8988T (cell line): ENCODE data around the gene SLC13A3.
"Not testable (repeated sequence)": the region's sequence is repeated elsewhere in the genome, so short reads cannot be mapped to it uniquely, and the experiment has no call there.

Experiments used
- DNase-seq: peaks from one replicate; pipeline ENCODE4 v3.0.0; 2011

SLC13A3 gene

GRCh38 chr20:46681032-46681854 lies 30.0 kb upstream of the SLC13A3 start:
- DNase-seq: peak; percentile 51

- no peak for DNase-seq
Observed at GRCh38 chr20:46680684-46681031, 29.4 kb upstream of the SLC13A3 start.

GRCh38 chr20:46678516-46678915 lies 27.3 kb upstream of the SLC13A3 start:
- DNase-seq: no peak

GRCh38 chr20:46677608-46678007 lies 26.3 kb upstream of the SLC13A3 start:
- no peak for DNase-seq

- not testable (repeated sequence) for DNase-seq
Observed at GRCh38 chr20:46676649-46677316, 25.5 kb upstream of the SLC13A3 start.

- DNase-seq: no peak
Observed at GRCh38 chr20:46674253-46675083, 23.2 kb upstream of the SLC13A3 start.

- DNase-seq: no peak
Observed at GRCh38 chr20:46673394-46674252, 22.4 kb upstream of the SLC13A3 start.

GRCh38 chr20:46672543-46673148 lies 21.4 kb upstream of the SLC13A3 start:
- no peak for DNase-seq

GRCh38 chr20:46671866-46672542 lies 20.7 kb upstream of the SLC13A3 start:
- DNase-seq: no peak

GRCh38 chr20:46670585-46671584 lies 19.6 kb upstream of the SLC13A3 start:
- DNase-seq: no peak

- DNase-seq: no peak
Observed at GRCh38 chr20:46670228-46670584, 18.9 kb upstream of the SLC13A3 start.

GRCh38 chr20:46666818-46667515 lies 15.7 kb upstream of the SLC13A3 start:
- no peak for DNase-seq

GRCh38 chr20:46666306-46666705 lies 15.0 kb upstream of the SLC13A3 start:
- DNase-seq: no peak

GRCh38 chr20:46665602-46666001 lies 14.3 kb upstream of the SLC13A3 start:
- DNase-seq: no peak

- no peak for DNase-seq
Observed at GRCh38 chr20:46663531-46663930, 12.3 kb upstream of the SLC13A3 start.

- DNase-seq: no peak
Observed at GRCh38 chr20:46661659-46662058, 10.4 kb upstream of the SLC13A3 start.

- DNase-seq: no peak
Observed at GRCh38 chr20:46660487-46660886, 9.2 kb upstream of the SLC13A3 start.

GRCh38 chr20:46657618-46658017 lies 6.4 kb upstream of the SLC13A3 start:
- DNase-seq: no peak

GRCh38 chr20:46657137-46657536 lies 5.9 kb upstream of the SLC13A3 start:
- no peak for DNase-seq

- no peak for DNase-seq
Observed at GRCh38 chr20:46652699-46653098, 1.4 kb upstream of the SLC13A3 start.
